MM.1S (cell line): ENCODE measurements around the gene SPATA6.

Experiments used
- EZH2 ChIP-seq: fragments of 300-600 bp; sonication (generic); optimal IDR thresholded peaks from 2 replicates; pipeline ENCODE3; 2017; ENCODE audit warnings: low read depth, mild to moderate bottlenecking, antibody characterized with exemption, low read length, mixed read lengths
- EZH2phosphoT487 ChIP-seq: fragments of 300-600 bp; sonication (generic); IDR thresholded peaks from 2 replicates; pipeline ENCODE4 v1.6.1; 2018; ENCODE audit warnings: antibody characterized with exemption, low read length
- TF ChIP-seq, protein P1 (sequence below): fragments of 300-600 bp; sonication (generic); IDR thresholded peaks from 2 replicates; pipeline ENCODE4 v1.5.1; 2016; ENCODE audit warnings: antibody characterized with exemption, low read length, mixed read lengths

GRCh38 chr1:48493041-48493440 is 21.0 kb upstream of the SPATA6 start:
- TF ChIP-seq, protein P1, sequence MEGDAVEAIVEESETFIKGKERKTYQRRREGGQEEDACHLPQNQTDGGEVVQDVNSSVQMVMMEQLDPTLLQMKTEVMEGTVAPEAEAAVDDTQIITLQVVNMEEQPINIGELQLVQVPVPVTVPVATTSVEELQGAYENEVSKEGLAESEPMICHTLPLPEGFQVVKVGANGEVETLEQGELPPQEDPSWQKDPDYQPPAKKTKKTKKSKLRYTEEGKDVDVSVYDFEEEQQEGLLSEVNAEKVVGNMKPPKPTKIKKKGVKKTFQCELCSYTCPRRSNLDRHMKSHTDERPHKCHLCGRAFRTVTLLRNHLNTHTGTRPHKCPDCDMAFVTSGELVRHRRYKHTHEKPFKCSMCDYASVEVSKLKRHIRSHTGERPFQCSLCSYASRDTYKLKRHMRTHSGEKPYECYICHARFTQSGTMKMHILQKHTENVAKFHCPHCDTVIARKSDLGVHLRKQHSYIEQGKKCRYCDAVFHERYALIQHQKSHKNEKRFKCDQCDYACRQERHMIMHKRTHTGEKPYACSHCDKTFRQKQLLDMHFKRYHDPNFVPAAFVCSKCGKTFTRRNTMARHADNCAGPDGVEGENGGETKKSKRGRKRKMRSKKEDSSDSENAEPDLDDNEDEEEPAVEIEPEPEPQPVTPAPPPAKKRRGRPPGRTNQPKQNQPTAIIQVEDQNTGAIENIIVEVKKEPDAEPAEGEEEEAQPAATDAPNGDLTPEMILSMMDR, result no peak
- no peak for TF ChIP-seq EZH2phosphoT487
- no peak for TF ChIP-seq EZH2
